Neuronal stem cell (in vitro differentiated cells): Measurements from ENCODE around the gene RIOK1.

Experiments
- DNase-seq: peaks from one replicate; pipeline ENCODE4 v3.0.0-alpha.2; 2013; ENCODE audit warnings: low spot score
- H2AFZ ChIP-seq: one replicate; pipeline ENCODE4 v1.6.1; 2013; ENCODE audit warnings: mild to moderate bottlenecking, low read length, inconsistent platforms
- H2AK5ac ChIP-seq: 2 replicates; pipeline ENCODE4 v1.6.1; 2013; ENCODE audit warnings: low read depth, mild to moderate bottlenecking, inconsistent platforms, low read length, moderate library complexity, mixed read lengths
- H2BK120ac ChIP-seq: 2 replicates; pipeline ENCODE4 v1.6.1; 2013; ENCODE audit warnings: low read depth, mild to moderate bottlenecking, inconsistent platforms, low read length, moderate library complexity, mixed read lengths
- H2BK12ac ChIP-seq: one replicate; pipeline ENCODE4 v1.6.1; 2013; ENCODE audit warnings: low read length, inconsistent platforms
- H2BK15ac ChIP-seq: 2 replicates; pipeline ENCODE4 v1.6.1; 2013; ENCODE audit warnings: mild to moderate bottlenecking, low read length, inconsistent platforms, mixed read lengths
- H2BK5ac ChIP-seq: one replicate; pipeline ENCODE4 v1.6.1; 2013; ENCODE audit warnings: inconsistent platforms, mild to moderate bottlenecking, low read length, moderate library complexity
- H3K14ac ChIP-seq: one replicate; pipeline ENCODE4 v1.6.1; 2013; ENCODE audit warnings: low read length, inconsistent platforms
- H3K18ac ChIP-seq: 2 replicates; pipeline ENCODE4 v1.6.1; 2013; ENCODE audit warnings: low read length, inconsistent platforms
- H3K23ac ChIP-seq: 2 replicates; pipeline ENCODE4 v1.6.1; 2013; ENCODE audit warnings: low read depth, mild to moderate bottlenecking, mixed read lengths, low read length, inconsistent platforms; ENCODE audit not compliant: poor library complexity
- H3K27ac ChIP-seq: replicated peaks from 3 replicates; pipeline ENCODE4 v1.5.1; 2013; ENCODE audit warnings: low read length, inconsistent platforms
- H3K27me3 ChIP-seq, 3 experiments: 2 replicates each; pipeline ENCODE4 v1.6.1; 2013; ENCODE audit warnings: low read length in 3 of 3, mild to moderate bottlenecking in 2 of 3, inconsistent platforms in 1 of 3, low read depth in 1 of 3, mixed read lengths in 1 of 3, moderate library complexity in 1 of 3; ENCODE audit not compliant: control insufficient read depth in 3 of 3, insufficient read depth in 3 of 3
- H3K36me3 ChIP-seq, 2 donors: replicated peaks in 1 of 2; 2 replicates each; pipeline ENCODE4 v1.6.1; 2013; ENCODE audit warnings: low read length in 2 of 2; ENCODE audit not compliant: control insufficient read depth in 2 of 2, insufficient read depth in 2 of 2
- H3K4ac ChIP-seq: 2 replicates; pipeline ENCODE4 v1.6.1; 2013; ENCODE audit warnings: inconsistent platforms, mild to moderate bottlenecking, low read length, moderate library complexity
- H3K4me1 ChIP-seq, 2 donors: 1 replicate in 1 of 2; 2 replicates in 1 of 2; pipeline ENCODE4 v1.6.1; 2013; ENCODE audit warnings: low read length in 2 of 2, low read depth in 1 of 2; ENCODE audit not compliant: control insufficient read depth in 2 of 2, insufficient read depth in 1 of 2
- H3K4me2 ChIP-seq: one replicate; pipeline ENCODE4 v1.6.1; 2013; ENCODE audit warnings: mild to moderate bottlenecking, low read length, inconsistent platforms; ENCODE audit not compliant: insufficient read depth, poor library complexity, severe bottlenecking
- H3K4me3 ChIP-seq, 2 donors: 2 replicates each; pipeline ENCODE4 v1.5.1; 2013; ENCODE audit warnings: low read length in 2 of 2, mild to moderate bottlenecking in 2 of 2, inconsistent platforms in 1 of 2, moderate library complexity in 1 of 2
- H3K79me1 ChIP-seq: one replicate; pipeline ENCODE4 v1.6.1; 2013; ENCODE audit warnings: low read depth, mild to moderate bottlenecking, inconsistent platforms, low read length, moderate library complexity
- H3K9ac ChIP-seq: one replicate; pipeline ENCODE4 v1.6.1; 2013; ENCODE audit warnings: mild to moderate bottlenecking, low read depth, low read length, inconsistent platforms; ENCODE audit not compliant: poor library complexity
- H3K9me3 ChIP-seq, 2 donors: replicated peaks in 1 of 2; 2 replicates each; pipeline versions ENCODE3 to v1.6.1; 2013; ENCODE audit warnings: low read length in 2 of 2, mild to moderate bottlenecking in 2 of 2, inconsistent platforms in 1 of 2, low read depth in 1 of 2, mixed read lengths in 1 of 2, moderate library complexity in 1 of 2; ENCODE audit not compliant: control insufficient read depth in 2 of 2, insufficient read depth in 1 of 2
- H4K8ac ChIP-seq: one replicate; pipeline ENCODE4 v1.6.1; 2013; ENCODE audit warnings: low read depth, mild to moderate bottlenecking, inconsistent platforms, low read length, moderate library complexity
- H4K91ac ChIP-seq: one replicate; pipeline ENCODE4 v1.6.1; 2013; ENCODE audit warnings: low read length, low read depth, mild to moderate bottlenecking, inconsistent platforms; ENCODE audit not compliant: poor library complexity
- WGBS, 2 donors: extraction: QIAGEN DNeasy Blood & Tissue Kit; methylation state at CpG; one replicate each; pipeline ENCODE4 v1.1.7; 2013; ENCODE audit warnings: missing lambda C conversion rate in 2 of 2, mixed read lengths in 1 of 2; ENCODE audit not compliant: insufficient read length in 2 of 2, insufficient replicate concordance in 1 of 2; ENCODE audit errors: extremely low coverage in 2 of 2; 5-methylcytosine and 5-hydroxymethylcytosine counted together

RIOK1 gene

DNA sequence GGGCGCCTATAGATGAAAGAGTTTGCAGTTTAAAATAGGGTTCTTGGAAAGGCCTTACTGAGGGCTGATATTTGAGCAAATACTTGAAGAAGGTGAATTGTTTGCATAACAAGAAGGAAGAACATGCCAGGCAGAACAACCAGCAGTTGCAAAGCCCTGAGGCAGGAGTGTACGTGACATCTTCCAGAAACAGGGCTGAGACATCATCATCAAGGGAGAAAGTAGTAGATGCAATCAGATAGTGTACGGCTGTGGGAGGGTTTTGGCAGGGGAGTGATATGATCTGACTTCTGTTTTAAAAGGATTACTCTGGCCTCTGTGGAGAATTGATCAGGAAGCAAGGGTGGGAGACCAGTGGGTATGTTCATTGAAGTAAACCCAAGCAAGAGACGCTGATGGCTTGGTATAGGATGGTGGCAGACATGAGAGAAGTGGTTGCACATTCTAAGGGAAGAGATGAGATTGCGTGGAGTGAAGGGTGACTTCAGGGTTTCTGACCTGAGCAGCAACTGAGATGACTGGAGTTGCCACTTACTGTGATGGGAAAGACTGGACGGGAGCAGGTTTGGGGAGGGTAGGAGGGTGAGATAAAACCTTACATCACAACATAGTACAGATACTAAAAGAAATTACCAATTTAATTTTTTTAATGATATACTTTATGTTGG is 28.8 kb downstream of the RIOK1 start:
- Histone ChIP-seq H2BK12ac (no peak overlapping the region), H3K79me1 (no peaks in the 10 kb centered on the region), H2AFZ (no peak overlapping the region), H2BK5ac (no peak overlapping the region), H3K9me3 (no peaks in the 10 kb centered on the region), H4K91ac (no peak overlapping the region), H3K4me3 (no peak overlapping the region), H3K27me3 (no peaks in the 10 kb centered on the region), H2AK5ac (no peak overlapping the region), H3K18ac (no peak overlapping the region), H2BK120ac (no peak overlapping the region), H3K4ac (no peak overlapping the region), H3K4me1 (peaks cover 0 to 5% of the 10 kb centered on the region in 2 donors), H3K14ac (no peak overlapping the region), H3K36me3 (peaks cover 10 to 52% of the 10 kb centered on the region in 2 donors), H3K9ac (no peak overlapping the region), H3K27ac (no peak overlapping the region), H3K4me2 (no peak overlapping the region), H3K23ac (no peak overlapping the region), H2BK15ac (no peak overlapping the region), H4K8ac (no peak overlapping the region)
- DNase-seq, result no peak
- WGBS, 2 donors, result no CpG with 5 or more reads among the region's 6 CpGs

GRCh38 chr6:7419065-7419464 is 29.5 kb downstream of the RIOK1 start:
- Histone ChIP-seq H3K4ac (no peak overlapping the region), H2BK15ac (no peak overlapping the region), H3K9me3 (no peaks in the 10 kb centered on the region), H2BK12ac (no peak overlapping the region), H2BK120ac (no peak overlapping the region), H3K23ac (no peak overlapping the region), H3K36me3 (peaks cover 10 to 45% of the 10 kb centered on the region in 2 donors), H3K4me1 (peaks cover 0 to 3% of the 10 kb centered on the region in 2 donors), H3K14ac (no peak overlapping the region), H3K27ac (no peak overlapping the region), H2BK5ac (no peak overlapping the region), H3K18ac (no peak overlapping the region), H4K8ac (no peak overlapping the region), H2AFZ (no peak overlapping the region), H3K79me1 (no peaks in the 10 kb centered on the region), H2AK5ac (no peak overlapping the region), H3K4me2 (no peak overlapping the region), H3K27me3 (no peaks in the 10 kb centered on the region), H3K4me3 (no peak overlapping the region), H4K91ac (no peak overlapping the region), H3K9ac (no peak overlapping the region)
- no peak for DNase-seq
- no CpG with 5 or more reads among the region's 1 CpG for WGBS, 2 donors

GRCh38 chr6:7421066-7421465 is 31.5 kb downstream of the RIOK1 start:
- Histone ChIP-seq H3K4me2 (no peak overlapping the region), H3K4ac (no peak overlapping the region), H3K4me1 (no peaks in the 10 kb centered on the region), H3K79me1 (no peaks in the 10 kb centered on the region), H3K18ac (no peak overlapping the region), H3K27me3 (no peaks in the 10 kb centered on the region), H3K27ac (no peak overlapping the region), H3K14ac (no peak overlapping the region), H2AFZ (no peak overlapping the region), H3K36me3 (peaks cover 5 to 25% of the 10 kb centered on the region in 2 donors), H2AK5ac (no peak overlapping the region), H2BK120ac (no peak overlapping the region), H4K8ac (no peak overlapping the region), H2BK5ac (no peak overlapping the region), H3K9me3 (no peaks in the 10 kb centered on the region), H3K9ac (no peak overlapping the region), H3K4me3 (no peak overlapping the region), H3K23ac (no peak overlapping the region), H4K91ac (no peak overlapping the region), H2BK12ac (no peak overlapping the region), H2BK15ac (no peak overlapping the region)
- no peak for DNase-seq
- no CpG with 5 or more reads among the region's 3 CpGs for WGBS, 2 donors

- Histone ChIP-seq H3K4me2 (no peak overlapping the region), H4K8ac (no peak overlapping the region), H3K23ac (no peak overlapping the region), H2AK5ac (no peak overlapping the region), H4K91ac (no peak overlapping the region), H3K18ac (no peak overlapping the region), H3K4ac (no peak overlapping the region), H3K36me3 (no peaks in the 10 kb centered on the region), H2BK120ac (no peak overlapping the region), H3K9me3 (no peaks in the 10 kb centered on the region), H2AFZ (no peak overlapping the region), H2BK12ac (no peak overlapping the region), H3K9ac (no peak overlapping the region), H2BK15ac (no peak overlapping the region), H3K14ac (no peak overlapping the region), H3K27me3 (no peaks in the 10 kb centered on the region), H3K4me3 (no peak overlapping the region), H3K4me1 (no peaks in the 10 kb centered on the region), H3K27ac (no peak overlapping the region), H3K79me1 (no peaks in the 10 kb centered on the region), H2BK5ac (no peak overlapping the region)
- no peak for DNase-seq
- no CpG with 5 or more reads among the region's 5 CpGs for WGBS, 2 donors
Measured at GRCh38 chr6:7424058-7424457, 34.5 kb downstream of the RIOK1 start.
